Measurements from ENCODE around the gene NTHL1.

NTHL1 gene

GRCh38 chr16:2087748-2088631, 40.4 kb upstream of the NTHL1 start:
- TF ChIP-seq RAD21 (IDR thresholded peaks at IDR 0.05; ENCODE audit: low read depth) (no peak), TAF1 (IDR thresholded peaks at IDR 0.05; ENCODE audit: low read depth) (no peak)

GRCh38 chr16:2086812-2087747, 39.4 kb upstream of the NTHL1 start:
- TF ChIP-seq, protein P1, sequence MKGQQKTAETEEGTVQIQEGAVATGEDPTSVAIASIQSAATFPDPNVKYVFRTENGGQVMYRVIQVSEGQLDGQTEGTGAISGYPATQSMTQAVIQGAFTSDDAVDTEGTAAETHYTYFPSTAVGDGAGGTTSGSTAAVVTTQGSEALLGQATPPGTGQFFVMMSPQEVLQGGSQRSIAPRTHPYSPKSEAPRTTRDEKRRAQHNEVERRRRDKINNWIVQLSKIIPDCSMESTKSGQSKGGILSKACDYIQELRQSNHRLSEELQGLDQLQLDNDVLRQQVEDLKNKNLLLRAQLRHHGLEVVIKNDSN (IDR thresholded peaks at IDR 0.05), result no peak
- no peak for TF ChIP-seq MAX (IDR thresholded peaks at IDR 0.05)
- TF ChIP-seq CEBPB (IDR thresholded peaks at IDR 0.05), result no peak
- TF ChIP-seq EGR1 (IDR thresholded peaks at IDR 0.05), result no peak
- TF ChIP-seq ZBTB7A (IDR thresholded peaks at IDR 0.05; ENCODE audit: low read depth), result no peak
- no peak for TF ChIP-seq EP300 (IDR thresholded peaks at IDR 0.05; ENCODE audit: borderline replicate concordance)
- no peak for TF ChIP-seq TCF12 (IDR thresholded peaks at IDR 0.05; ENCODE audit: low read depth)
- TF ChIP-seq RAD21 (IDR thresholded peaks at IDR 0.05; ENCODE audit: low read depth), result no peak
- TF ChIP-seq YY1 (IDR thresholded peaks at IDR 0.05; ENCODE audit: low read depth), result no peak
- TF ChIP-seq NFIC (IDR thresholded peaks at IDR 0.05), result no peak
- TF ChIP-seq FOXM1 (IDR thresholded peaks at IDR 0.05; ENCODE audit: borderline replicate concordance, low read depth), result no peak
- TF ChIP-seq TEAD4 (IDR thresholded peaks at IDR 0.05), result no peak

DNA sequence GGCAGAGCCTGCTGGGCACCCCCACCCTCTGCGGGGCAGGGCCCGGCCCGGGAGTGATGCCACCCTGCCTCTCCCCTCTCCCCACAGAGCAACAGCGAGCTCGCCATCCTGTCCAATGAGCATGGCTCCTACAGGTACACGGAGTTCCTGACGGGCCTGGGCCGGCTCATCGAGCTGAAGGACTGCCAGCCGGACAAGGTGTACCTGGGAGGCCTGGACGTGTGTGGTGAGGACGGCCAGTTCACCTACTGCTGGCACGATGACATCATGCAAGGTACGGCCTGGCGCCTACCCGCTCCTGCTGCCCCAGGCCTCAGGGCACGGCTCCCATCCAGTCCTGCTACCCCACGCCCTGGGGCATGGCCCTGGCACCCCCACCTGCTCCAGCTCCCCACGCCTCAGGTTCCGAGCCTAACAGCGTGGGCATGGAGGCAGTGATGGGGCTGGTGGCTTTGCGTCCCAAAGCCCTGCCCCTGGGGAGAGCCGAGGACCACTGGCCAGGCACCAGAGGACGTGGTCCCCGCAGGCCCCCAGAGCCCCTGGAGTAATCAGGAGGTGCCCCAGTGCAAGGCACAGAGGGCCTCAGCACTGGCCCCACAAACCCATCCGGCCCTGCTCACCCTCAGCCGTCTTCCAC, 38.6 kb upstream of the NTHL1 start:
- no peak for TF ChIP-seq TAF1 (IDR thresholded peaks at IDR 0.05; ENCODE audit: low read depth)
- no peak for TF ChIP-seq REST (IDR thresholded peaks at IDR 0.05; ENCODE audit: low read depth)
- TF ChIP-seq TEAD4 (IDR thresholded peaks at IDR 0.05), result no peak
- no peak for TF ChIP-seq NFIC (IDR thresholded peaks at IDR 0.05)
- TF ChIP-seq ZBTB7A (IDR thresholded peaks at IDR 0.05; ENCODE audit: low read depth), result no peak
- no peak for TF ChIP-seq RAD21 (IDR thresholded peaks at IDR 0.05; ENCODE audit: low read depth)
- TF ChIP-seq, protein P1 (IDR thresholded peaks at IDR 0.05), result no peak
- no peak for TF ChIP-seq EP300 (IDR thresholded peaks at IDR 0.05; ENCODE audit: borderline replicate concordance)
- TF ChIP-seq MAX (IDR thresholded peaks at IDR 0.05), result no peak
- no peak for TF ChIP-seq CREB1 (IDR thresholded peaks at IDR 0.05; ENCODE audit: low read depth)
- TF ChIP-seq EGR1 (IDR thresholded peaks at IDR 0.05), result no peak

DNA sequence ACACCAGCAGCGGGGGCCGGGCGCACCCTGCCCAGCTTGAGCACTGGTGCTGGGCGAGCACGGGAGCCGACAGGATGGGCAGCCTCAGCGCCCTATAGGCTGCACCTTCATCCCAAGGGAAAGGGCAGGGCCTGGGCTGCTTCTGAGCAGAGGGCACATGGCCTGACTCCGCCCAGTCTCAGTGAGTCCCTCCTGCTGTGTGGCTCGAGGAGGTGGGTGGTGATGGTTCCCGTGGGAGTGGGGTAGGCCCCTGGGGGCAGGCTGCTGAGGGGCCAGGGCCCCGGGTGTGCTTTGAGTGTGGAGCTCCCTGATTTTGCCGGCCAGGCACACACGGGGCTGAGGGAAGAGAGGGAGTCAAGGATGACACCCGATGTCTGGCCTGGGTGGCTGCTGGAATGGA, 38.0 kb upstream of the NTHL1 start:
- TF ChIP-seq YY1 (IDR thresholded peaks at IDR 0.05; ENCODE audit: low read depth), result no peak
- no peak for TF ChIP-seq CREB1 (IDR thresholded peaks at IDR 0.05; ENCODE audit: low read depth)
- no peak for TF ChIP-seq EGR1 (IDR thresholded peaks at IDR 0.05)

GRCh38 chr16:2084895-2085625, 37.4 kb upstream of the NTHL1 start:
- TF ChIP-seq EP300 (IDR thresholded peaks at IDR 0.05; ENCODE audit: borderline replicate concordance) (no peak), EGR1 (IDR thresholded peaks at IDR 0.05) (no peak), ZBTB7A (IDR thresholded peaks at IDR 0.05; ENCODE audit: low read depth) (no peak), TAF1 (IDR thresholded peaks at IDR 0.05; ENCODE audit: low read depth) (no peak), YY1 (IDR thresholded peaks at IDR 0.05; ENCODE audit: low read depth) (no peak), REST (IDR thresholded peaks at IDR 0.05; ENCODE audit: low read depth) (no peak), RAD21 (IDR thresholded peaks at IDR 0.05; ENCODE audit: low read depth) (no peak), CREB1 (IDR thresholded peaks at IDR 0.05; ENCODE audit: low read depth) (no peak), FOXM1 (IDR thresholded peaks at IDR 0.05; ENCODE audit: borderline replicate concordance, low read depth) (no peak), TEAD4 (IDR thresholded peaks at IDR 0.05) (no peak), TCF12 (IDR thresholded peaks at IDR 0.05; ENCODE audit: low read depth) (no peak), CEBPB (IDR thresholded peaks at IDR 0.05) (no peak)
- TF ChIP-seq, protein P1 (IDR thresholded peaks at IDR 0.05), result no peak

Measured in Ishikawa (cell line).